H1 (cell line): Measurements from ENCODE around the gene CCDC169. TPM values are rescaled to one million over a fixed set of nuclear protein-coding genes. Genes with fewer than 3 reads are reported as not detected.

Experiments used
- CTCF ChIA-PET: fragments of 300-600 bp; sonication (Branson Sonifier 250); formaldehyde crosslinking; loops from one replicate; lab custom pipeline; 2021; ENCODE audit not compliant: partially characterized antibody; lab: Charles Lee
- POLR2A ChIA-PET: fragments of 300-600 bp; sonication (Branson Sonifier 250); formaldehyde crosslinking; loops from one replicate; lab custom pipeline; 2021; ENCODE audit warnings: inconsistent platforms; ENCODE audit not compliant: partially characterized antibody; lab: Charles Lee
- DNase-seq, 2 experiments: peaks; one replicate each; pipeline versions ENCODE4 v3.0.0 to v3.0.0-alpha.2; 2010 to 2022; ENCODE audit warnings: low spot score in 2 of 2, low read depth in 1 of 2, mixed read lengths in 1 of 2
- FAIRE-seq: peaks from 2 replicates; lab custom pipeline; 2011; peaks lifted over from hg19 to GRCh38; lab: Jason Lieb, UNC
- H2AFZ ChIP-seq: 2 replicates; pipeline ENCODE4 v1.8.1; 2012; ENCODE audit warnings: low read length, inconsistent platforms
- H2AK5ac ChIP-seq: 2 replicates; pipeline ENCODE4 v1.6.1; 2013; ENCODE audit warnings: low read depth, low read length
- H2BK120ac ChIP-seq: replicated peaks from 2 replicates; pipeline ENCODE3; 2013; ENCODE audit warnings: low read depth, low read length, inconsistent platforms
- H2BK12ac ChIP-seq: 2 replicates; pipeline ENCODE4 v1.6.1; 2013; ENCODE audit warnings: low read depth, low read length
- H2BK15ac ChIP-seq: 2 replicates; pipeline ENCODE4 v1.6.1; 2013; ENCODE audit warnings: low read length
- H2BK20ac ChIP-seq: 2 replicates; pipeline ENCODE4 v1.6.1; 2013; ENCODE audit warnings: low read length
- H2BK5ac ChIP-seq: 2 replicates; pipeline ENCODE4 v1.6.1; 2013; ENCODE audit warnings: low read depth, low read length
- H3K14ac ChIP-seq: 2 replicates; pipeline ENCODE4 v1.6.1; 2013; ENCODE audit warnings: inconsistent platforms; ENCODE audit not compliant: insufficient read length
- H3K18ac ChIP-seq: 2 replicates; pipeline ENCODE4 v1.6.1; 2013; ENCODE audit warnings: low read length; ENCODE audit errors: extremely low read depth
- H3K23ac ChIP-seq: 2 replicates; pipeline ENCODE4 v1.6.1; 2013; ENCODE audit warnings: inconsistent platforms; ENCODE audit not compliant: insufficient read length
- H3K23me2 ChIP-seq: 2 replicates; pipeline ENCODE4 v1.6.1; 2013; ENCODE audit warnings: low read depth, low read length
- H3K27ac ChIP-seq: 2 replicates; pipeline ENCODE4 v1.6.1; 2011; ENCODE audit warnings: low read depth, low read length, inconsistent platforms
- H3K27me3 ChIP-seq, 4 experiments: replicated peaks in 1 of 4; 1 replicate in 1 of 4; 2 replicates in 3 of 4; pipeline versions ENCODE4 v1.6.1 to v1.8.1; 2011 to 2013; ENCODE audit warnings: low read length in 3 of 4, mild to moderate bottlenecking in 3 of 4, inconsistent platforms in 2 of 4, mixed read lengths in 2 of 4, moderate library complexity in 1 of 4; ENCODE audit not compliant: control insufficient read depth in 3 of 4, insufficient read depth in 3 of 4; ENCODE audit errors: extremely low read depth in 1 of 4
- H3K36me3 ChIP-seq, 4 experiments: 2 replicates each; pipeline versions ENCODE4 v1.6.1 to v1.8.1; 2011 to 2013; ENCODE audit warnings: mild to moderate bottlenecking in 4 of 4, low read length in 3 of 4, moderate library complexity in 2 of 4, control low read depth in 1 of 4, inconsistent platforms in 1 of 4; ENCODE audit not compliant: insufficient read depth in 4 of 4, control insufficient read depth in 2 of 4
- H3K4ac ChIP-seq: replicated peaks from 2 replicates; pipeline ENCODE3; 2013; ENCODE audit warnings: low read length, low read depth, mixed read lengths, inconsistent platforms; ENCODE audit not compliant: insufficient read length
- H3K4me1 ChIP-seq, 4 experiments: replicated peaks in 1 of 4; 1 replicate in 1 of 4; 2 replicates in 3 of 4; pipeline versions ENCODE4 v1.6.1 to v1.8.1; 2011 to 2013; ENCODE audit warnings: low read length in 3 of 4, inconsistent platforms in 2 of 4, mixed read lengths in 1 of 4; ENCODE audit not compliant: insufficient read depth in 4 of 4, control insufficient read depth in 3 of 4
- H3K4me2 ChIP-seq, 2 experiments: 2 replicates each; pipeline versions ENCODE4 v1.6.1 to v1.8.1; 2011 to 2013; ENCODE audit warnings: low read depth in 2 of 2, low read length in 2 of 2, control low read depth in 1 of 2, inconsistent platforms in 1 of 2, mild to moderate bottlenecking in 1 of 2; ENCODE audit not compliant: insufficient read depth in 1 of 2
- H3K4me3 ChIP-seq, 4 experiments: fragments of 200-600, 300-600 bp in 1 of 4; sonication (generic), shearing (Covaris generic), sonication (Bioruptor Twin) in 1 of 4; 2 replicates each; pipeline versions ENCODE4 v1.5.1 to v1.8.1; 2011 to 2016; ENCODE audit warnings: low read length in 4 of 4, low read depth in 3 of 4, control low read depth in 2 of 4, inconsistent platforms in 2 of 4, mild to moderate bottlenecking in 2 of 4, mixed read lengths in 1 of 4, moderate library complexity in 1 of 4; ENCODE audit not compliant: insufficient read depth in 2 of 4; ENCODE audit errors: extremely low read depth in 1 of 4
- H3K56ac ChIP-seq: replicated peaks from 2 replicates; pipeline ENCODE3; 2013; ENCODE audit warnings: low read depth, mild to moderate bottlenecking, mixed read lengths, low read length, inconsistent platforms; ENCODE audit not compliant: insufficient read length
- H3K79me1 ChIP-seq: 2 replicates; pipeline ENCODE4 v1.6.1; 2013; ENCODE audit warnings: low read depth, low read length, control low read depth
- H3K79me2 ChIP-seq, 2 experiments: 2 replicates each; pipeline versions ENCODE4 v1.6.1 to v1.8.1; 2012 to 2013; ENCODE audit warnings: low read length in 2 of 2, mild to moderate bottlenecking in 2 of 2, inconsistent platforms in 1 of 2; ENCODE audit not compliant: insufficient read depth in 2 of 2, control insufficient read depth in 1 of 2
- H3K9ac ChIP-seq, 4 experiments: replicated peaks in 1 of 4; 1 replicate in 1 of 4; 2 replicates in 3 of 4; pipeline versions ENCODE4 v1.6.1 to v1.8.1; 2011 to 2013; ENCODE audit warnings: low read depth in 3 of 4, low read length in 3 of 4, control low read depth in 2 of 4, mild to moderate bottlenecking in 2 of 4, moderate library complexity in 2 of 4, inconsistent platforms in 1 of 4; ENCODE audit errors: extremely low read depth in 1 of 4
- H3K9me3 ChIP-seq, 2 experiments: 2 replicates each; pipeline versions ENCODE4 v1.6.1 to v1.8.1; 2012 to 2013; ENCODE audit warnings: mild to moderate bottlenecking in 2 of 2, moderate library complexity in 2 of 2, control low read depth in 1 of 2, inconsistent platforms in 1 of 2, low read depth in 1 of 2, low read length in 1 of 2, mixed read lengths in 1 of 2; ENCODE audit not compliant: insufficient read depth in 2 of 2
- H4K20me1 ChIP-seq, 2 experiments: replicated peaks in 1 of 2; 2 replicates each; pipeline versions ENCODE3 to v1.8.1; 2011 to 2013; ENCODE audit warnings: inconsistent platforms in 2 of 2, low read length in 2 of 2, mild to moderate bottlenecking in 1 of 2; ENCODE audit not compliant: insufficient read depth in 2 of 2, control insufficient read depth in 1 of 2
- H4K5ac ChIP-seq: 2 replicates; pipeline ENCODE4 v1.6.1; 2013; ENCODE audit warnings: low read length, low read depth, mixed read lengths, inconsistent platforms; ENCODE audit not compliant: insufficient read length
- H4K8ac ChIP-seq: 2 replicates; pipeline ENCODE4 v1.8.0; 2013; ENCODE audit warnings: mild to moderate bottlenecking, moderate library complexity, low read length, inconsistent platforms; ENCODE audit not compliant: insufficient read depth; ENCODE audit errors: extremely low read depth
- H4K91ac ChIP-seq: replicated peaks from 2 replicates; pipeline ENCODE3; 2013; ENCODE audit warnings: low read length, mixed read lengths, inconsistent platforms; ENCODE audit not compliant: insufficient read length
- ATF3 ChIP-seq: IDR thresholded peaks from 2 replicates; pipeline ENCODE4 v1.6.1; 2011; ENCODE audit warnings: low read depth, mild to moderate bottlenecking, low read length; ENCODE audit not compliant: insufficient read depth
- BACH1 ChIP-seq: IDR thresholded peaks from 2 replicates; pipeline ENCODE4 v1.6.1; 2012; ENCODE audit warnings: low read length, improper control_type of control experiment
- CBX8 ChIP-seq: fragments of 300-800, 300-1000 bp; sonication (generic); IDR thresholded peaks from 2 replicates; pipeline ENCODE4 v1.7.1; 2016; ENCODE audit warnings: low read depth, low read length, borderline replicate concordance
- EP300 ChIP-seq, 2 experiments: IDR thresholded peaks; 1 replicate in 1 of 2; 2 replicates in 1 of 2; pipeline ENCODE4 v1.6.1; 2011 to 2012; ENCODE audit warnings: low read depth in 2 of 2, low read length in 2 of 2, mild to moderate bottlenecking in 2 of 2, borderline replicate concordance in 1 of 2, inconsistent platforms in 1 of 2, moderate library complexity in 1 of 2
- EZH2 ChIP-seq: fragments of 200-600 bp; sonication (generic); IDR thresholded peaks from 2 replicates; pipeline ENCODE4 v1.7.1; 2012; ENCODE audit warnings: low read depth, mild to moderate bottlenecking, moderate library complexity, low read length, inconsistent platforms; ENCODE audit not compliant: severe bottlenecking
- HDAC6 ChIP-seq: IDR thresholded peaks from one replicate; pipeline ENCODE4 v1.7.1; 2012; ENCODE audit warnings: low read depth, mild to moderate bottlenecking, inconsistent platforms, low read length, moderate library complexity
- MAFK ChIP-seq: IDR thresholded peaks from 2 replicates; pipeline ENCODE4 v1.6.1; 2012; ENCODE audit warnings: low read depth, mild to moderate bottlenecking, improper control_type of control experiment, low read length
- POLR2A ChIP-seq, 2 experiments: IDR thresholded peaks; 1 replicate in 1 of 2; 2 replicates in 1 of 2; pipeline ENCODE4 v1.6.1; 2011; ENCODE audit warnings: low read depth in 2 of 2, low read length in 2 of 2, mild to moderate bottlenecking in 2 of 2; ENCODE audit errors: control extremely low read depth in 1 of 2
- POU5F1 ChIP-seq: IDR thresholded peaks from 2 replicates; pipeline ENCODE4 v1.6.1; 2011; ENCODE audit warnings: low read depth, mild to moderate bottlenecking, low read length, moderate library complexity
- SP2 ChIP-seq: IDR thresholded peaks from 2 replicates; pipeline ENCODE4 v1.6.1; 2012; ENCODE audit warnings: mild to moderate bottlenecking, low read length, inconsistent platforms
- TAF7 ChIP-seq: optimal IDR thresholded peaks from 2 replicates; pipeline ENCODE3; 2011; ENCODE audit warnings: low read depth, mild to moderate bottlenecking, inconsistent platforms, low read length, moderate library complexity, borderline replicate concordance
- WGBS, 2 experiments: shearing (Covaris generic) in 1 of 2; methylation state at CpG; one replicate each; pipeline versions ENCODE4 v1.1.6 to v1.1.7; 2013 to 2015; ENCODE audit warnings: low lambda C conversion rate in 2 of 2, mixed read lengths in 2 of 2, inconsistent platforms in 1 of 2, low coverage in 1 of 2, missing lambda C conversion rate in 1 of 2; ENCODE audit not compliant: insufficient replicate concordance in 2 of 2, insufficient coverage in 1 of 2, insufficient read length in 1 of 2; ENCODE audit errors: extremely low coverage in 1 of 2, missing lambda C conversion rate in 1 of 2; 5-methylcytosine and 5-hydroxymethylcytosine counted together
- polyA plus RNA-seq, 7 experiments: library from polyadenylated mRNA; depleted of rRNA in 3 of 7; stranded (reverse) in 5 of 7; unstranded in 2 of 7; fragments of >200 nt in 5 of 7; fragments of 200-250 nt in 2 of 7; gene quantifications; 1 replicate in 5 of 7; 2 replicates in 1 of 7; 4 replicates in 1 of 7; pipeline versions ENCODE4 v1.2.1 to v1.2.3, GENCODE V29; 2011 to 2013; ENCODE audit warnings: missing spikeins in 2 of 7, mixed read lengths in 2 of 7
- total RNA-seq: library from RNA; stranded (reverse); fragmentation: NEBNext Ultra II Directional; extraction: Animal tissue kit (Norgen Biotek cat#: 25700); gene quantifications from 2 replicates; pipeline ENCODE4 v1.2.1, GENCODE V29; 2021
- TF ChIP-seq, protein P1 (sequence below): IDR thresholded peaks from 2 replicates; pipeline ENCODE4 v1.6.1; 2012; ENCODE audit warnings: low read length, inconsistent platforms

CCDC169 gene
- total and polyA plus RNA-seq, 2 of the 8 experiments (the other 6 are each of a cell fraction or from before 2014, with no cell fraction given) = 7.2 to 44.0 TPM

GRCh38 chr13:36224730-36225129 is 72.9 kb downstream of the CCDC169 start:
- Histone ChIP-seq H3K4me3 (no peak overlapping the region), H3K23me2 (no peaks in the 10 kb centered on the region), H3K4me1 (no peaks in the 10 kb centered on the region), H2BK15ac (no peak overlapping the region), H3K14ac (no peak overlapping the region), H2BK12ac (no peak overlapping the region), H4K20me1 (no peaks in the 10 kb centered on the region), H3K23ac (no peak overlapping the region), H2BK5ac (no peak overlapping the region), H3K9ac (no peak overlapping the region), H2AK5ac (no peak overlapping the region), H3K27me3 (peaks cover 0 to 1% (median 0%) of the 10 kb centered on the region in 4 experiments; a peak in 1 of 7 replicates), H2BK20ac (no peak overlapping the region), H2AFZ (no peak overlapping the region), H3K79me1 (no peaks in the 10 kb centered on the region), H3K56ac (no peak overlapping the region), H4K91ac (no peak overlapping the region), H3K79me2 (no peaks in the 10 kb centered on the region), H3K4ac (no peak overlapping the region), H3K36me3 (peaks cover 0 to 20% (median 3%) of the 10 kb centered on the region in 4 experiments; a peak in 3 of 8 replicates), H2BK120ac (no peak overlapping the region), H4K5ac (no peak overlapping the region), H3K4me2 (no peak overlapping the region), H3K27ac (no peak overlapping the region), H3K9me3 (peaks cover 6 to 14% of the 10 kb centered on the region in 2 experiments; a peak in 2 of 4 replicates), H4K8ac (no peak overlapping the region), H3K18ac (no peak overlapping the region)
- ChIA-PET POLR2A (no interaction called here), CTCF (interaction anchor here (1.2 kb wide), 1 partner anchor 9 kb away, joined by 3 read pairs; no protein-coding TSS in a partner anchor)
- FAIRE-seq (no peak), DNase-seq (no peak)
- 100% methylated on average over 1 of the region's 1 CpG; no CpG with 5 or more reads in 1 of the 2 experiments for WGBS, 2 experiments
- TF ChIP-seq ATF3 (no peak), CBX8 (no peak), SP2 (no peak), MAFK (no peak), EZH2 (no peak), POLR2A (IDR thresholded peaks at IDR 0.05; ENCODE audit: control extremely low read depth in 1 of 2, low read depth in 2 of 2, low read length in 2 of 2) (no peak), TAF7 (no peak), POU5F1 (no peak), HDAC6 (no peak), EP300 (IDR thresholded peaks at IDR 0.05; ENCODE audit: borderline replicate concordance in 1 of 2, low read depth in 2 of 2, low read length in 2 of 2) (no peak), BACH1 (no peak)
- TF ChIP-seq, protein P1, sequence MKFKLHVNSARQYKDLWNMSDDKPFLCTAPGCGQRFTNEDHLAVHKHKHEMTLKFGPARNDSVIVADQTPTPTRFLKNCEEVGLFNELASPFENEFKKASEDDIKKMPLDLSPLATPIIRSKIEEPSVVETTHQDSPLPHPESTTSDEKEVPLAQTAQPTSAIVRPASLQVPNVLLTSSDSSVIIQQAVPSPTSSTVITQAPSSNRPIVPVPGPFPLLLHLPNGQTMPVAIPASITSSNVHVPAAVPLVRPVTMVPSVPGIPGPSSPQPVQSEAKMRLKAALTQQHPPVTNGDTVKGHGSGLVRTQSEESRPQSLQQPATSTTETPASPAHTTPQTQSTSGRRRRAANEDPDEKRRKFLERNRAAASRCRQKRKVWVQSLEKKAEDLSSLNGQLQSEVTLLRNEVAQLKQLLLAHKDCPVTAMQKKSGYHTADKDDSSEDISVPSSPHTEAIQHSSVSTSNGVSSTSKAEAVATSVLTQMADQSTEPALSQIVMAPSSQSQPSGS = no peak
